ENCODE measurements around the gene ARHGAP32.
"Not testable (repeated sequence)": the region's sequence is repeated elsewhere in the genome, so short reads cannot be mapped to it uniquely, and the experiment has no call there.

The ARHGAP32 gene

GRCh38 chr11:129195682-129196081 lies 3.6 kb upstream of the ARHGAP32 start:
- no peak for DNase-seq

DNA sequence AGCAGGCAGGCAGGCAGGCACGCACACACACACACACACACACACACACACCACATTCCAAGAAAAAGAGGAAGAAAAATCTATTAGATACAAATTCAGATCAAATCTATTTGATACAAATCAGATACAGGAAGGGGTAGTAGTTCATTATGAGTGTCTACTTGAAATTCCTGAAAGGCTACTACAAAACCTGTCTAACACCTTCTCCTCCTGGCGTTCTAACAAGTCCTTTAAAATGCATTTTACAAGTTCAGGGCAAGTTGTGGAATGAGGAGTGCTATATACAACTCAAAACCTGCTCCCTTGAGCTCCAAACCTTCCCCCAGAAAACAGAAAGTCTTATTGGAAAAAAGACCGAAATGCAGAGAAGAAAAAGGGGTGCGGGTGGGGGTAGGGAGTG lies 476 bp downstream of the ARHGAP32 start:
- no peak for DNase-seq

GRCh38 chr11:129190087-129190486 lies 2.0 kb downstream of the ARHGAP32 start:
- DNase-seq = no peak

DNA sequence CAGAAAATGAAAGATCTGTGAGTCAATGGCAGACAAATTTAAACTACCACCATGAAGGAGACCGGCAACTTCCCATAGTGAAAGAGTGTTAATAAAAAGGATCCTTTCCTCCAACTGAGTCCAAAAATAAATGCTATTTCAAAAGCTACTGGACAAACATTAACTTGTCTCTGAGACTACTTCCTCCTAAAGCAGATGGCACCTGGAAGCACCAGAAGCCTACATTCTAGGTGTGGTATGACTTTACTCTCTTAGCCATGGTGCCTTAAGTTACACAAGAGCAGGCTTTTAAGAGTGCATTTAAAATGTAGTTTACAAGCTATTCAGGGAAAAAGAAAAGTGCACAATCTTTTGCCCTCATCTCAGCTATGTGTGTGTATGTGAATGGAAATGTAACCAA lies 2.5 kb downstream of the ARHGAP32 start:
- no peak for DNase-seq

DNA sequence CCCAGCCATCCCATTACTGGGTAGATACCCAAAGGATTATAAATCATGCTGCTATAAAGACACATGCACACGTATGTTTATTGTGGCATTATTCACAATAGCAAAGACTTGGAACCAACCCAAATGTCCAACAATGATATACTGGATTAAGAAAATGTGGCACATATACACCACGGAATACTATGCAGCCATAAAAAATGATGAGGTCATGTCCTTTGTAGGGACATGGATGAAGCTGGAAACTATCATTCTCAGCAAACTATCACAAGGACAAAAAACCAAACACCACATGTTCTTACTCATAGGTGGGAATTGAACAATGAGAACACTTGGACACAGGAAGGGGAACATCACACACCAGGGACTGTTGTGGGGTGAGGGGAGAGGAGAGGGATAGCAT lies 7.0 kb downstream of the ARHGAP32 start:
- not testable (repeated sequence) for DNase-seq

- DNase-seq = no peak
Observed at GRCh38 chr11:129184581-129184980, 7.5 kb downstream of the ARHGAP32 start.

GRCh38 chr11:129167315-129167714 lies 24.8 kb downstream of the ARHGAP32 start:
- no peak for DNase-seq

- no peak for DNase-seq
Observed at GRCh38 chr11:129163714-129164164, 28.4 kb downstream of the ARHGAP32 start.

DNA sequence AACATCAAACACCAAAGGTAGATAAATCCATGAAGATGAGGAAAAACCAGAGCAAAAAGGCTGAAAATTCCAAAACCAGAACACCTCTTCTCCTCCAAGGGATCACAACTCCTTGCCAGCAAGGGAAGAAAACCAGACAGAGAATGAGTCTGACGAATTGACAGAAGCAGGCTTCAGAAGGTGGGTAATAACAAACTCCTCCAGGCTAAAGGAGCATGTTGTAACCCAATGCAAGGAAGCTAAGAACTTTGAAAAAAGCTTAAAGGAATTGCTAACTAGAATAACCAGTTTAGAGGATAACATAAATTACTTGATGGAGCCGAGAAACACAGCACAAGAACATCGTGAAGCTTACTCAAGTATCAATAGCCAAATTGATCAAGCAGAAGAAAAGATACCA lies 35.0 kb downstream of the ARHGAP32 start:
- DNase-seq = not testable (repeated sequence)

- DNase-seq = no peak
Observed at GRCh38 chr11:129155745-129156144, 36.4 kb downstream of the ARHGAP32 start.

DNA sequence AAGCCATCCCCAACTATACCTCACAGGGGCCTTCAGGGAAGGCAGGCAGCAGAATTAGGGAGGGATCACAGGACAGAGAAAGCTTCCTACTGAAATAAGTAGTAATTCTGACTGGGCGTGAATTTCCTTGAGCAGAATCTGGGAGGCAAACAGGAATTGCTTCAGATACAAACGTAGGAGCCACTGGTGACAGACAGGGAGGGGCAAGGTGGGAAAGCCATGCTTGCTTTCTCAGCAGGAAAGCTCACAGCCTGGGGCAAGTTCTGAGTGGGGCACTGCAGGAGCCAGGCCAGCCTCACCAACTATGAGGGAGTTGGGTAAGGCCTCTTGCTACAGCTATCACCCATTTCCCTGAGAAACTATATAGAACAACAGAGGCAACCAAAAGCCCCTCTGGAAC lies 43.6 kb downstream of the ARHGAP32 start:
- no peak for DNase-seq

GRCh38 chr11:129146191-129146590 lies 45.9 kb downstream of the ARHGAP32 start:
- DNase-seq = no peak

- DNase-seq = no peak
Observed at GRCh38 chr11:129145276-129145675, 46.8 kb downstream of the ARHGAP32 start.

DNA sequence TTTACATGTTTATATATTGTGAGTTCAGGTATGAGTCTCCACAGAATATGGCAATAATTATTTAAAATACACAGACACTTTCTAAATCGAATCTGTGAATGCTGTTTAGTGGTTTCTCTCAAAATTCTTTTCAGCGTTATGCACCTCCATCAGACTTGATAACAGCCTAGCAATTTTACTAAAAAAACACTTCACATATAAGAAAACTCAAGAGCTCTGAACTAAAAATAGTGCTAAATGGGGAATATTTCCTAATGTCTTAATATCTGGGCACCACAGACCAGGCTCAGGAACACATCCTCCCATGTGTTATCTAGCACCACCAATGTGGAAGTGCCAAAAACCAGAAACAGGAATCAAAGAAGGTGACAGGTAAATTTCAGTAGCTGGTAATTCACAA lies 47.9 kb downstream of the ARHGAP32 start:
- no peak for DNase-seq

- no peak for DNase-seq
Observed at GRCh38 chr11:129143335-129143734, 48.8 kb downstream of the ARHGAP32 start.

GRCh38 chr11:129141748-129142523 lies 50.2 kb downstream of the ARHGAP32 start:
- DNase-seq = no peak

DNA sequence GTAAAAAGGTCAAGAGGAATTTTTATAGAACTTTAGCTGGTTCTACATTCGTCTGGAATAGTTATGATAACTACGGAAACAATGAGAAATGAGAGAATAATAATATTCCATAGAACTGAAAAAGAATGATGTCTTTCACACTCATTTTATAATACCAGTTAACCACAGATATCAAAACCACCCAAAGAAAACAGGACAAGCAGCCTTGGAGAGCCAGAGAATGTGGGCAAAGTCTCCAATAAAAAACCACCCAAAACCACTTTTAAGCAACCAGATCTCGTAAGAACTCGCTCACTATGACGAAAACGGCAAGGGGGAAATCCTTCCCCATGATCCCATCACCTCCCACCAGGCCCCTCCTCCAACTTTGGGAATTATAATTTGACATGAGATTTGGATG lies 60.8 kb downstream of the ARHGAP32 start:
- DNase-seq = no peak

DNA sequence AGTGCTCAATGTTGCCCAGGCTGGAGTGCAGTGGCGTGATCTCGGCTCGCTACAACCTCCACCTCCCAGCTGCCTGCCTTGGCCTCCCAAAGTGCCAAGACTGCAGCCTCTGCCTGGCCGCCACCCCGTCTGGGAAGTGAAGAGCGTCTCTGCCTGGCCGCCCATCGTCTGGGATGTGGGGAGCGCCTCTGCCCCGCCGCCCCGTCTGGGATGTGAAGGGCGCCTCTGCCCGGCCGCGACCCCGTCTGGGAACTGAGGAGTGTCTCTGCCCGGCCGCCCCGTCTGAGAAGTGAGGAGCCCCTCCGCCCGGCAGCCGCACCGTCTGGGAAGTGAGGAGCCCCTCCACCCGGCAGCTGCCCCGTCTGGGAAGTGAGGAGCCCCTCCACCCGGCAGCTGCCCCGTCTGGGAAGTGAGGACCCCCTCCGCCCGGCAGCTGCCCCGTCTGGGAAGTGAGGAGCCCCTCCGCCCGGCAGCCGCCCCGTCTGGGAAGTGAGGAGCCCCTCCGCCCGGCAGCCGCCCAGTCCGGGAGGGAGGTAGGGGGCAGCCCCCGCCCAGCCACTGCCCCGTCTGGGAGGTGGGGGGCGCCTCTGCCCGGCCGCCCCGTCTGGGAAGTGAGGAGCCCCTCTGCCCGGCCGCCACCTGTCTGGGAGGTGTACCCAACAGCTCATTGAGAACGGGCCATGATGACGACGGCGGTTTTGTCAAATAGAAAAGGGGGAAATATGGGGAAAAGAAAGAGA lies 63.1 kb downstream of the ARHGAP32 start:
- DNase-seq = not testable (repeated sequence)

GRCh38 chr11:129119036-129119435 lies 73.1 kb downstream of the ARHGAP32 start:
- DNase-seq = no peak

DNA sequence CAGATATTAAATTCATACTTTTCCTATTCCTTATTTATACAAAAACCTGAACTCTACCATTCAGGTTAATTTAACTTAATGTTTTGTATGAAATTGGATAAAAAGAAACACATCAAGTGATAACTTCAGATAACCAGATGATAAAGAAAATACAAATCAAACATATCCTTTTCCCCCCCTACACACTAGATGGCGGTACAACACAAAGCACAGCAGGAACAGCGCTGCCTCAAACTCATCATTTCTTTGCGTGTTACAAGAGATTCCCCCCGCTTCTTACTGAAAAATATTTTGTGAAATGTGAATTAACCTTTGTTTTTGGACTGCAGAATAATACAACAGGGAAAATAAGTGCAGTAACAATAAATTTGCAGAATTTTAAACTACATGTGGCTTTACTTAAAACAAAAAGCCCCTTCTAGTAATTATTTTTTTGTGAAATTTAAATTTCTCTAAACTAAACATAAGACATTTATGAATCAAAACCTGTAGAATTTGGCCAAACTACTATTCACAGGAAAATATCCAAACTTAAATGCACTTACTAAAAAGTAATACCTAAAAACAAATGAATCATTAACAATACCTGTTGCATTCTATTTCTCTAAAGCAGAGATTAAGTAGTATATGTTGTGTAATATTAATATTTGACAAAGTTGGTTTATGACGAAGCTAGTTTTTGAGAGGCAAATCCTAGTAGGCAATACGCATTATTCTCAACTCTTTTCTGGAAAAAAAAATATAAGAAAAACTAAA lies 74.4 kb downstream of the ARHGAP32 start:
- peak; percentile 67 for DNase-seq

DNA sequence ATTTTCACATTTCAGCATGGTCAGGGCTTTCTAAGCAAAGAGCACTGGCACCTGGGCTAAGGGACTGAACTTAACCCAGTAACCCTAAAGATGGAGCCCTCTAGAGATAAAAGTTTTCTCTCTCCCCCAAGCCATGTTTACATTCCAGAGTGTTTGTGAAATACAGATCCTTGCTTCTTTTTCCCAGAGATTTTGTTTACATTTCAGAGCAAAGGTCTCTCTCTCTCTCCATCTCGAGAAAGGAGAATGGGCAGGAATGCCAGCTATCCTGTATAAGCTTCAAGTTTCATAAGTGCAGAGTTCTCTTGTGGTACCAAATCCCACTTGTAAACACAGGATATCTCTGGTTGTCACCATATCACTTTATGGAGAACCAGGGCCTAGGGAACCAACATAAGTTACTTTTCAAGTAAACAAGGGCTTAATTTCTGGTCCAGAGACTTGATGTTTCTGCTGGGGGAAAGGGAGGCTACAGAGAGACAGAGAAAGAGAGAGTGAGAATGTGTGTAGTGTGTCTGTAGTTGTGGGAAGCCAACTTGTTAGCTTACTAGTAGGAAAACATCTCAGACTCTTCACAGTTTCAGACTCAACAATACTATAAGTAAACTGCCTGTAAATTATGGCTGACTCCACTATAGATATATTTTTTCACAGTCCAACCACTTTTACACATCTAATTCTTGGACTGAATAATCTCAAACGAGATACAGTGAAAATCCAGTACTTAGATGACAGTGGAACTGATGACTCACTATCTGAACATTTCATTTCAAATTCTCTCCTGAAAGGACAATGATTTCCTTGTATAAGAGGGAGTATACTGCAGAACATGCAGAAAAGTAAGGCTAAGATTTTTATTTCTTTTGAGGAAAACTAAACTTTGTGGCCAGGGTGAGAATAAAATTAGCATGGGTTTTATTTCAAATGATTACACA lies 76.2 kb downstream of the ARHGAP32 start:
- DNase-seq = no peak

DNA sequence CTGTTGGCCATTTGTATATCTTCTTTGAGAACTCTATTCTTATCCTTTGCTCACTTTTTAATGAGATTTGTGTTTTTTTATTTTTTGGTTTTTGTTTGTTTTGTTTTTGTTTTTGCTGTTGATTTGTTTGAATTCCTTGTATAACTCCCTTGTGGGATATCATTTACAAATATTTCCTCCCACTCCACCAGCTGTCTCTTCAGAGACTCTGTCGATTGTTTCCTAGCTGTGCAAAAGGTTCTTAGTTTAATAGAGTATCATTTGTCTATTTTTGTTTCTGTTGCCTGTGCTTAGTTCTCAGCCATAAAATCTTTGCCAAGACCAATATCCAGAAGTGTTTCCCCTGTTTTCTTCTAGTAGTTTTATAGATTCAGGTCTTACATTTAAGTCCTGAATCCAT lies 82.4 kb downstream of the ARHGAP32 start:
- DNase-seq = no peak
